ENCODE data around the gene SNED1.

SNED1 gene

GRCh38 chr2:240997856-240998705 lies at the start of gene SNED1:
Gene SNED1 (plus strand): TSS chr2:240998618. CDS start chr2:240998838, 220 bp downstream.
- DNase-seq = peak; percentile 46

- DNase-seq = no peak
Measured at GRCh38 chr2:240948905-240949790, 49.3 kb upstream of the SNED1 start.

GRCh38 chr2:240949791-240950705 lies 48.4 kb upstream of the SNED1 start:
- DNase-seq = no peak

GRCh38 chr2:240951045-240951594 lies 47.3 kb upstream of the SNED1 start:
- DNase-seq = no peak

- no peak for DNase-seq
Measured at GRCh38 chr2:240952496-240953246, 45.7 kb upstream of the SNED1 start.

GRCh38 chr2:240953426-240954410 lies 44.7 kb upstream of the SNED1 start:
- DNase-seq = no peak

GRCh38 chr2:240954436-240955305 lies 43.7 kb upstream of the SNED1 start:
- DNase-seq = no peak

- no peak for DNase-seq
Measured at GRCh38 chr2:240955306-240956170, 42.9 kb upstream of the SNED1 start.

- no peak for DNase-seq
Measured at GRCh38 chr2:240956171-240956934, 42.1 kb upstream of the SNED1 start.

GRCh38 chr2:240956935-240957655 lies 41.3 kb upstream of the SNED1 start:
- no peak for DNase-seq

- no peak for DNase-seq
Measured at GRCh38 chr2:240957656-240958365, 40.6 kb upstream of the SNED1 start.

GRCh38 chr2:240958366-240959213 lies 39.8 kb upstream of the SNED1 start:
- no peak for DNase-seq

GRCh38 chr2:240959214-240959940 lies 39.0 kb upstream of the SNED1 start:
- no peak for DNase-seq

GRCh38 chr2:240959941-240960308 lies 38.5 kb upstream of the SNED1 start:
- no peak for DNase-seq

Data from NCI-H526 treated with DMSO at 0.1 percent for 48 hours (cell line).